NCI-H2171 treated with DMSO at 0.1 percent for 48 hours (cell line): ENCODE results near the gene SLC35B1.
A peak's percentile ranks its signal among the peaks of the same experiment; 100 is the strongest.

ENCODE experiments used
- DNase-seq: peaks from one replicate; lab custom pipeline; 2025; lab: John Stamatoyannopoulos, UW

SLC35B1 gene, protein sequence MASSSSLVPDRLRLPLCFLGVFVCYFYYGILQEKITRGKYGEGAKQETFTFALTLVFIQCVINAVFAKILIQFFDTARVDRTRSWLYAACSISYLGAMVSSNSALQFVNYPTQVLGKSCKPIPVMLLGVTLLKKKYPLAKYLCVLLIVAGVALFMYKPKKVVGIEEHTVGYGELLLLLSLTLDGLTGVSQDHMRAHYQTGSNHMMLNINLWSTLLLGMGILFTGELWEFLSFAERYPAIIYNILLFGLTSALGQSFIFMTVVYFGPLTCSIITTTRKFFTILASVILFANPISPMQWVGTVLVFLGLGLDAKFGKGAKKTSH

DNA sequence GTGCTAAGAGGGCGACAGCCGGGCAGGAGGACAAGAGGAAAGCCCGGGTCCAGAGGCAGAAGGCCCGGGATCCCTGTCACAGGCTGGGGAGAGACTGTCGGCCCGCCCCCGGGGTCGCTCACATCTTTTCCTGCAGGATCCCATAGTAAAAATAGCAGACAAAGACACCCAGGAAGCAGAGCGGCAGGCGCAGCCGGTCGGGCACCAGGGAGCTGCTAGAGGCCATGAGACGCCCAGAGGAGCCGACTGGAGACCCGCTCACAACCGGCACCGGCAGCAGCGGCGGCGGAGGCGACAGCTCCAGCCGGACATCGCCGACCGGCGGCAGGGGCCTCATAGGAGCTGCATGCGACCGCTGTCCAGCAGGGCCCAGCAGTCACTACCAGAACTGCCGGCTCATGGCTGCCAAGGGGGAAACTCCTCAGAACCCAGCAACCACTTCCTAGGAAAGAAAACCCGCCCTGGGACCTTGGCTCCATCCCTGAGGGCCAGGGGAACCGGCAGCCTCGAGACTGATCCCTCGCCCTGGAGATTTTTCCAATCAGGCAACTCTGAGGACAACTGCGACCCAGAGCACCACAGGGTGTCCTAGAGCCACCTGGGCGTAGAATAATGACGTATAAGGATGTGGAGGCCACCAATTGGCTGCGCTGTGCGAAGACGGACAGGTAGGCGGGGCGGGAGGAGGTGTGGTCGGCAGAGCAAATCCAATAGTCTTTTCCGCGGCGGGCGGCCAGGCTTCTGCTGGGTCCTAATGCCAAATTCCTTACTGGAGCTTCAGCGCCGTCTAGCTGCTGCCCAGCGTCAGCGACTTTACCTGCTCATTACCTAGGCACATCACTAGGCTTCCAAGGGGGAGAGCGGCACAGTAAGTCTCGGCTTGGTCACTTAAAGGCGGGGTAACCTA lies at the start of gene SLC35B1:
Gene SLC35B1, minus strand, starts transcription at position 357 of the 907 bp plus-strand sequence. Its CDS starts 131 bp downstream, at position 226.
- peak; percentile 99 for DNase-seq

DNA sequence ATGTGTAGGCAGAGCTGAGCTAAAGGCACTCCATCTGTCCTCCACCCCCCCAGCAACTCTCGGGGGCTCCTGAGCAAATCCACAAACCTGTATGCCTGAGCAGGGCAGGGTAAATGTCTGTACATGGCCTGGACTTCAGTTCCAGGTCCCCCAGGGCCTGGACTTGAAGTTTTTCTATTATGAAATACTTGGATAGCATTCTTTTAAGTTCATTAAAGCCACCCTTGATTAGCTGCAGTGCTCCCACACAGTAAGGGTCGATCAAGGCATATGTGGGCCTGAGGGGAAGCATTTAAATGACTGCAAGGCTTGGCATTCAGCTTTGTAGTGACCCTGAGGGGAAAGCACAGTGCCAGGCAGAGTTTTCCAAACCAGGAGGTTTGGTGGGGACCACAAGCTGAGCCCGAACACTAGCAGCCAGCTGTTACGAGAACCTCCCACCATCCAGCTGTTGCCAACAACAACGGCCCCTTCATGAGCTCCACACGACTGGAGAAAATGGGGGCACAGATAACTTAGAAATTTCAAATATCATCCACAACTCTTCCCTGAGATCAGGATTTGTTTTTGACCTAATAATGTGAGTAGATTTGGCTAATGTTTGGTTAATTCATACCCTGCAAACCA lies 49.5 kb upstream of the SLC35B1 start:
- no peak for DNase-seq

DNA sequence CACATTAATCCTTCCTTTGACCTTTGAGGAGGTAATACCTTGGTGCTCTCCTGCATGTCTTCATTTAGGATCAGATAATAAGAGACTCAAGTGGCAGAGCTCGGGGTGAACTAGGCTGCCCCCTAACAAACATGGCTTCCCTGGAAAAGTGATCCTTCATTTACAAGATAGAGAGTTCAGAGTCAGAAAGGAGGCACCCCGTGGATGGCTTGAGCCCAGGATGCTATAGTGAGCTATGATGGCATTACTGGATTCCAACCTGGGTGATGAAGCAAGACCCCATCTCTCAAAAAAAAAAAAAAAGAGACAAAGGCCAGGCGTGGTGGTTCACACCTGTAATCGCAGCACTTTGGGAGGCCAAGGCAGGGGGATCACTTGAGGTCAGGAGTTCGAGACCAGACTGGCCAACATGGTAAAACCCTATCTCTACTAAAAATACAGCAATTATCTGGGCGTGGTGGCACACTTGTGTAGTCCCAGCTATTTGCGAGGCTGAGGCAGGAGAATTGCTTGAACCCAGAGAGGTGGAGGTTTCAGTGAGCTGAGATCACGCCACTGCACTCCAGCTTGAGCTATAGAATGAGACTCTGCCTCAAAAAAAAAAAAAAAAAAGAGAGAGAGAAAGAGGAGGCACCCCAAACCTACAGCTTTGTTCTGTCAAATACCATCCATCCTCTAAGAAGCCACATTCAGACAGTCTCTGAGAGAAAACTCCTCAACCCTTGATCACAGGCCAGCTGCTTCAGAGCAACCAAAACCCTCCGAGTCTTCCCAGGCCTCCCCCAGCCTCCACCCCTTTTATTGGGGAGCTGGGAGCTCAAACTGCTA lies 48.8 kb upstream of the SLC35B1 start:
- no peak for DNase-seq

GRCh38 chr17:49755663-49756283 lies 48.0 kb upstream of the SLC35B1 start:
- peak; percentile 28 for DNase-seq

- no peak for DNase-seq
Measured at GRCh38 chr17:49753959-49754391, 46.2 kb upstream of the SLC35B1 start.

- DNase-seq = no peak
Measured at GRCh38 chr17:49752508-49752907, 44.7 kb upstream of the SLC35B1 start.

GRCh38 chr17:49749730-49750129 lies 42.0 kb upstream of the SLC35B1 start:
- no peak for DNase-seq

GRCh38 chr17:49748791-49749190 lies 41.0 kb upstream of the SLC35B1 start:
- no peak for DNase-seq

GRCh38 chr17:49748223-49748622 lies 40.5 kb upstream of the SLC35B1 start:
- DNase-seq = no peak

DNA sequence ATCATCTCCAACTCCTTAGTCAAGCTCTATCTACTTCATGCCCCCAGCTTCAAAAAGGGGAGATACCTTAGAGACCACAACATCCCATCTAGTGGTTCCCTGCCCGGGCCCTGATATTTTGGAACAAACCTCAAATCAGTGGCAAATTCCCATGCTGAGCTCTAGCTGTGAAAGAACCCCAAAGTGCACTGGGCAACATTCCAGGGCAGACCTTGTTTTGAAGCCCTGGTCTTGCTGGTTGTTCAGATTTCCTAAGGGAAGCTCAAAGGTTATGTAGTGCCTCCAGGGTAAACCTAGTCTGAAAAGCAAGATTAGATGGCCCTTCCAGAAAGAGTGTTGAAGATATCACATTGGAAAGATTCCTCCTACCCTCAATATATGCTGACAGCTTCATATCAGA lies 39.9 kb upstream of the SLC35B1 start:
- DNase-seq = no peak

GRCh38 chr17:49746791-49747490 lies 39.2 kb upstream of the SLC35B1 start:
- DNase-seq = no peak

- DNase-seq = no peak
Measured at GRCh38 chr17:49745175-49746139, 37.7 kb upstream of the SLC35B1 start.

GRCh38 chr17:49742166-49742638 lies 34.4 kb upstream of the SLC35B1 start:
- no peak for DNase-seq

- DNase-seq = no peak
Measured at GRCh38 chr17:49741692-49742076, 33.9 kb upstream of the SLC35B1 start.

DNA sequence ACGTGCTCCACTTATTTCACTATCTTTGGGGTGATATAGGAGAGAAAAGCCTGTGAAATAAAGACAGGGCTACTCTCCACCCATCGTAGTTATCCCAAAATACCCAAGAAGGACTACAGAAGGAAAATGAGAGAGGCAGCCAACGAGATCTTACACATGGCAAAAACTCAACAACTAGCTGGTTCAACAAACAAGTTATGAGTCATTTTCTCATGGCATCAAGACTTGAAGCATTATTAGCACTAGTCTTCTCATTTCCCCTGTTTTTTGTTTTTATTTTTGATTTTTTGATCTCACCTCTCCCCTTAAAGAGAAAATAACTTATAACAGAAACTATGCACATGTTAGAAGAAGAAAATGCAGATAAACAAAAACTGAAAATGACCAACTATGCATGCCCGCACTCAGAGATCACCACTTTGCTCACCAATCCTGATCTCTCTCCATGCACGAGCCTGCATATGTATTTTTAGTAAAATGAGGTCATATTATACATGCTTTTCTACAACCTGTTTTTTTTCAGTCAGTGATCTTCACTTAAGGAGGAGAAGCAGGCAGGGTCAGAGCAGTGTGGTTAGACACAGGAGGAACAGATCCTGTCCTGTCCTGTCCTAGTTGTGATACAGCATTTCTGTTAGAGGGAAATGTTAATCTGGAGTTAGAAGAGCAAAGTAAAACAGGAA lies 33.4 kb upstream of the SLC35B1 start:
- DNase-seq = no peak

- DNase-seq = peak; percentile 82
Measured at GRCh38 chr17:49739641-49740271, 32.0 kb upstream of the SLC35B1 start.

DNA sequence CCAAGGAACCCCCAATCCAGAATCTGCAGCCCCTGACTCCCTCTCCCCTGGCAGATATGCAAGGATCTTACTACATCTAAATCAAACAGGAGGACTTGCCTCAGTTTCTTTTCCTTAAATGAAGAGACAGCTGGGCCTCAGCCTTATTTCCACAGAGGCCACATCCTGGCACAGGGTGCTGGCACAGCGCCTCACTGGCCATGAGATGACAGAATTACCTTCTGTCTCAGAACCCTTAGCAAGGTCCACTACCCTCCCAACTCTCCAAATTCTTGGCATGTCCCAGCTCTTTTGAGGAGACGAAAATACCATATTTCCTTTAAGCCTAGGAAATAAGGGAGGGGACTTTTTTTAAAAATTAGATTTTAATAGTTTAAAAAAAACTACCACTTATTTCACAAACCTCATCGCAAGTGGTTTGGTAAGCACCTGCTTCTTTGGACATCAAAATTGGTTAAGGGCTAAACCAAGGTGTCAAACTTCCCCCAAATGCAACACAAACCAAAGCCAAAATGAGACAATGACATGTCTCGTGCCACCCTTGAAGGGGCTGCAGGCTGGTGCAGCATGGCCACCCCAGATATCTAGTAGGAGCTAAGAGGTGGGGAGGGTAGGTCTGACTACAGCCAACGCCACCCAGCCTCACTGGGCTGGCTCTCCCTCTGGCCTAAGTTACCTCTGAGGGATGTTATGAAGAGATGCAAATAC lies 30.8 kb upstream of the SLC35B1 start:
- DNase-seq = no peak
